ENCODE measurements around the gene MMP28. TPM values are rescaled to one million over a fixed set of nuclear protein-coding genes. Genes with fewer than 3 reads are reported as not detected.

Gene MMP28
- total and polyA plus RNA-seq, 2 donors from 2014 or later, result 4.5 to 10.3 TPM

DNA sequence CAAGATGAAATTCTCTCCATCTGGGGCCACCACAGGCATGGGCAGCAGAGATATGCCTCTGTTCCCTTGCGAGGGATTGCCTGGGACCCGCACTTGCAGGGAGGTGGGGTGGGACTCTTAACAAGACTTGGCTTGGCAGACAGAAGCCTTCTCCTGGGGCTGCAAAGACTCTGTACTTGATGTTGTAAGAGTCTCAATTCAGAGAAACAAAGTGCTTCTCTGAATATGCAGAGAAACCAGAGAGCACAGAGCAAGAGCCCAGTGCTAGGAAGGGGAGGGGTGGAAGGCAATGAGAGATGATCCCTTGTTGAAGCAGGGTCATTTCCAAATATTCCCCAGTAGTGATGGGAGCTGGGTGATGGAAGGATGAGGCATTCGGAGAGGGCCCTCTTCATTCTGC, 2.2 kb downstream of the MMP28 start:
- Histone ChIP-seq H3K9me3 (ENCODE audit: control insufficient read depth in 2 of 3, insufficient read depth in 1 of 3, low read length in 3 of 3) (no peaks in the 10 kb centered on the region), H3K4me3 (ENCODE audit: low read length in 3 of 3) (no peak overlapping the region), H3K27ac (ENCODE audit: low read depth in 2 of 2, low read length in 2 of 2) (no peak overlapping the region), H3K4me1 (ENCODE audit: control insufficient read depth in 2 of 3, insufficient read depth in 2 of 3, low read depth in 1 of 3, low read length in 3 of 3) (peaks cover 0 to 7% (median 3%) of the 10 kb centered on the region in 3 donors), H3K9ac (ENCODE audit: low read length in 3 of 3) (no peak overlapping the region), H3K27me3 (ENCODE audit: control insufficient read depth, insufficient read depth, low read length) (peaks cover 20% of the 10 kb centered on the region), H3K36me3 (ENCODE audit: control insufficient read depth in 2 of 3, insufficient read depth in 3 of 3, low read length in 3 of 3) (no peaks in the 10 kb centered on the region)
- TF ChIP-seq, protein P1, sequence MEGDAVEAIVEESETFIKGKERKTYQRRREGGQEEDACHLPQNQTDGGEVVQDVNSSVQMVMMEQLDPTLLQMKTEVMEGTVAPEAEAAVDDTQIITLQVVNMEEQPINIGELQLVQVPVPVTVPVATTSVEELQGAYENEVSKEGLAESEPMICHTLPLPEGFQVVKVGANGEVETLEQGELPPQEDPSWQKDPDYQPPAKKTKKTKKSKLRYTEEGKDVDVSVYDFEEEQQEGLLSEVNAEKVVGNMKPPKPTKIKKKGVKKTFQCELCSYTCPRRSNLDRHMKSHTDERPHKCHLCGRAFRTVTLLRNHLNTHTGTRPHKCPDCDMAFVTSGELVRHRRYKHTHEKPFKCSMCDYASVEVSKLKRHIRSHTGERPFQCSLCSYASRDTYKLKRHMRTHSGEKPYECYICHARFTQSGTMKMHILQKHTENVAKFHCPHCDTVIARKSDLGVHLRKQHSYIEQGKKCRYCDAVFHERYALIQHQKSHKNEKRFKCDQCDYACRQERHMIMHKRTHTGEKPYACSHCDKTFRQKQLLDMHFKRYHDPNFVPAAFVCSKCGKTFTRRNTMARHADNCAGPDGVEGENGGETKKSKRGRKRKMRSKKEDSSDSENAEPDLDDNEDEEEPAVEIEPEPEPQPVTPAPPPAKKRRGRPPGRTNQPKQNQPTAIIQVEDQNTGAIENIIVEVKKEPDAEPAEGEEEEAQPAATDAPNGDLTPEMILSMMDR (IDR thresholded peaks at IDR 0.05; ENCODE audit: borderline replicate concordance, extremely low read depth, insufficient read depth), result no peak
- intact Hi-C loops (cut with DNase I), result no loop called here
- DNase-seq (peak in 1 of 5 donors; percentile 9), FAIRE-seq (no peak)

DNA sequence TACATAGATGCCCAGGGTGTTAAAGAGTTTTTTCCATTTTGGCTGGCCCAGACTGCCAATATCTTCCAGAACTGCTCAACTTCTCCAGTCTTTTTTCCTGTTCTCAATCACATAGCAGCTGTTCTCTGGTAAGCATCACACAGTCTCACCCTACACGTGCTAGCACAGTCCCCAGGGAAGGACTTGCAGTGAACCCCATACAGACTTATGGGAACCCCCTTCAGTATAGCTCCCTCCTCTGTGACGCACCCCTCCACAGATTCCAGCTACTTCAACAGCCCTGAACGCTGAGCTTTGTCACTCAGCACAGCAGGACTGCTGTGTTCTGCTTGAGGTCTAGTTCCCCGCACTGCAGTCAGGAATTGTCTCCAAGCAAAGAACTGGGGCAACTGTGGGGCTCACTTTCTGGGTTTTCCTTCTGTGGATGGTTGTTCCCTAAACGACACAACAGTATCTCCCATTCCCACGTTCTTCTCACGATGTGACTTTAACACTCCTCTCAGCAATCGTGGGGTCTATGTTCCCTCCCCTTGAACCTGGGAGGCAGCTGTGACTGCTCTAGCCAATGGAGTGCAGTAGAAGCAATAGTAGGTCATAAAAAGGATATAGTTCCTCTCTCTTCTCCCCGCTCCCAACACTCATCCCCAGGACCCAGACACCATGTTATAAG, 3.6 kb downstream of the MMP28 start:
- no peaks in the 10 kb centered on the region for H3K36me3 ChIP-seq (ENCODE audit: control insufficient read depth in 2 of 3, insufficient read depth in 3 of 3, low read length in 3 of 3)
- DNase-seq (peak in 1 of 5 donors; percentile 15), FAIRE-seq (no peak)
- no peaks in the 10 kb centered on the region for H3K9me3 ChIP-seq (ENCODE audit: control insufficient read depth in 2 of 3, insufficient read depth in 1 of 3, low read length in 3 of 3)
- peaks cover 0 to 7% (median 3%) of the 10 kb centered on the region in 3 donors for H3K4me1 ChIP-seq (ENCODE audit: control insufficient read depth in 2 of 3, insufficient read depth in 2 of 3, low read depth in 1 of 3, low read length in 3 of 3)
- intact Hi-C loops (cut with DNase I), result no loop called here
- H3K27ac ChIP-seq (ENCODE audit: low read depth in 2 of 2, low read length in 2 of 2), result no peak overlapping the region
- peaks cover 20% of the 10 kb centered on the region for H3K27me3 ChIP-seq (ENCODE audit: control insufficient read depth, insufficient read depth, low read length)
- no peak overlapping the region for H3K4me3 ChIP-seq (ENCODE audit: low read length in 3 of 3)
- H3K9ac ChIP-seq (ENCODE audit: low read length in 3 of 3), result no peak overlapping the region
- TF ChIP-seq, protein P1 (IDR thresholded peaks at IDR 0.05; ENCODE audit: borderline replicate concordance, extremely low read depth, insufficient read depth), result no peak

DNA sequence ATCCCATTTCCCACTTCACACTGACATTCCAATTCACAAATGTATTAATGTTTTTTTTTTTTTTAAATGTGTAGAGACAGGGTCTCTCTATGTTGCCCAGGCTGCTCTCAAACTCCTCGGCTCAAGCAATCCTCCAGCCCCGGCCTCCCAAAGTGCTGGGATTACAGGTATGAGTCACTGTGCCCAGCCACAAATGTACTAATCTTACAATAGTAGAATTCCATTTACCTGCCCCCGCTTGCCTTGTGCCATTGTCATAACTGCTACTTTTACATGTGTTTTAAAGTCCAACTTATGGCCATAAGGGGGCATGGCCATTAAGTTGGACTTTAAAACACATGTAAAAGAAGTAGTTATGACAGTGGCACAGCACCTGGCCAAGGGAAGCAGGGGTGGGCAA, 4.6 kb downstream of the MMP28 start:
- TF ChIP-seq, protein P1 (IDR thresholded peaks at IDR 0.05; ENCODE audit: borderline replicate concordance, extremely low read depth, insufficient read depth), result no peak
- FAIRE-seq (no peak), DNase-seq (peak in 1 of 5 donors; percentile 7)
- H3K36me3 ChIP-seq (ENCODE audit: control insufficient read depth in 2 of 3, insufficient read depth in 3 of 3, low read length in 3 of 3), result no peaks in the 10 kb centered on the region
- no peak overlapping the region for H3K4me3 ChIP-seq (ENCODE audit: low read length in 3 of 3)
- H3K9me3 ChIP-seq (ENCODE audit: control insufficient read depth in 2 of 3, insufficient read depth in 1 of 3, low read length in 3 of 3), result no peaks in the 10 kb centered on the region
- peaks cover 14% of the 10 kb centered on the region for H3K27me3 ChIP-seq (ENCODE audit: control insufficient read depth, insufficient read depth, low read length)
- no peak overlapping the region for H3K27ac ChIP-seq (ENCODE audit: low read depth in 2 of 2, low read length in 2 of 2)
- H3K9ac ChIP-seq (ENCODE audit: low read length in 3 of 3), result no peak overlapping the region
- H3K4me1 ChIP-seq (ENCODE audit: control insufficient read depth in 2 of 3, insufficient read depth in 2 of 3, low read depth in 1 of 3, low read length in 3 of 3), result peaks cover 0 to 7% (median 3%) of the 10 kb centered on the region in 3 donors
- intact Hi-C loops (cut with DNase I), result no loop called here

Measured in kidney (tissue), 14 donors.